ENCODE data around the gene DFFB.

The DFFB gene

GRCh38 chr1:3895279-3895950 is 38.1 kb downstream of the DFFB start:
- TF ChIP-seq CEBPB (IDR thresholded peaks at IDR 0.05) (no peak), ZBTB7A (IDR thresholded peaks at IDR 0.05; ENCODE audit: low read depth) (no peak), USF1 (IDR thresholded peaks at IDR 0.05) (no peak), NFIC (IDR thresholded peaks at IDR 0.05) (no peak), CREB1 (IDR thresholded peaks at IDR 0.05; ENCODE audit: low read depth) (no peak), EP300 (IDR thresholded peaks at IDR 0.05; ENCODE audit: borderline replicate concordance) (no peak), YY1 (IDR thresholded peaks at IDR 0.05; ENCODE audit: low read depth) (no peak), REST (IDR thresholded peaks at IDR 0.05; ENCODE audit: low read depth) (no peak), TCF12 (IDR thresholded peaks at IDR 0.05; ENCODE audit: low read depth) (no peak), RAD21 (IDR thresholded peaks at IDR 0.05; ENCODE audit: low read depth) (no peak), EGR1 (IDR thresholded peaks at IDR 0.05) (no peak), TAF1 (IDR thresholded peaks at IDR 0.05; ENCODE audit: low read depth) (no peak), TEAD4 (IDR thresholded peaks at IDR 0.05) (no peak), MAX (IDR thresholded peaks at IDR 0.05) (no peak), FOXM1 (IDR thresholded peaks at IDR 0.05; ENCODE audit: borderline replicate concordance, low read depth) (no peak)

GRCh38 chr1:3895951-3896325 is 38.7 kb downstream of the DFFB start:
- TF ChIP-seq RAD21 (IDR thresholded peaks at IDR 0.05; ENCODE audit: low read depth) (no peak), REST (IDR thresholded peaks at IDR 0.05; ENCODE audit: low read depth) (no peak), TEAD4 (IDR thresholded peaks at IDR 0.05) (no peak), CEBPB (IDR thresholded peaks at IDR 0.05) (no peak), FOXM1 (IDR thresholded peaks at IDR 0.05; ENCODE audit: borderline replicate concordance, low read depth) (no peak), ZBTB7A (IDR thresholded peaks at IDR 0.05; ENCODE audit: low read depth) (no peak), CREB1 (IDR thresholded peaks at IDR 0.05; ENCODE audit: low read depth) (no peak), YY1 (IDR thresholded peaks at IDR 0.05; ENCODE audit: low read depth) (no peak), TAF1 (IDR thresholded peaks at IDR 0.05; ENCODE audit: low read depth) (no peak), USF1 (IDR thresholded peaks at IDR 0.05) (no peak), EP300 (IDR thresholded peaks at IDR 0.05; ENCODE audit: borderline replicate concordance) (no peak), TCF12 (IDR thresholded peaks at IDR 0.05; ENCODE audit: low read depth) (no peak), MAX (IDR thresholded peaks at IDR 0.05) (no peak), EGR1 (IDR thresholded peaks at IDR 0.05) (no peak)

- no peak for TF ChIP-seq RAD21 (IDR thresholded peaks at IDR 0.05; ENCODE audit: low read depth)
- no peak for TF ChIP-seq REST (IDR thresholded peaks at IDR 0.05; ENCODE audit: low read depth)
- no peak for TF ChIP-seq ZBTB7A (IDR thresholded peaks at IDR 0.05; ENCODE audit: low read depth)
- TF ChIP-seq MAX (IDR thresholded peaks at IDR 0.05), result no peak
- TF ChIP-seq TAF1 (IDR thresholded peaks at IDR 0.05; ENCODE audit: low read depth), result no peak
- no peak for TF ChIP-seq EP300 (IDR thresholded peaks at IDR 0.05; ENCODE audit: borderline replicate concordance)
- TF ChIP-seq YY1 (IDR thresholded peaks at IDR 0.05; ENCODE audit: low read depth), result no peak
- TF ChIP-seq CEBPB (IDR thresholded peaks at IDR 0.05), result no peak
- no peak for TF ChIP-seq TCF12 (IDR thresholded peaks at IDR 0.05; ENCODE audit: low read depth)
- TF ChIP-seq CREB1 (IDR thresholded peaks at IDR 0.05; ENCODE audit: low read depth), result no peak
- TF ChIP-seq TEAD4 (IDR thresholded peaks at IDR 0.05), result no peak
- no peak for TF ChIP-seq FOXM1 (IDR thresholded peaks at IDR 0.05; ENCODE audit: borderline replicate concordance, low read depth)
- TF ChIP-seq USF1 (IDR thresholded peaks at IDR 0.05), result no peak
- TF ChIP-seq EGR1 (IDR thresholded peaks at IDR 0.05), result no peak
- no peak for TF ChIP-seq NFIC (IDR thresholded peaks at IDR 0.05)
These were observed 39.2 kb downstream of the DFFB start for GRCh38 chr1:3896396-3897000.
